ENCODE results near the gene MEGF11. TPM values are rescaled to one million over a fixed set of nuclear protein-coding genes. Genes with fewer than 3 reads are reported as not detected.

The MEGF11 gene
- total RNA-seq, 3 donors from 2014 or later, result not detected

GRCh38 chr15:66222273-66223198 lies 31.0 kb downstream of the MEGF11 start:
- Histone ChIP-seq H3K9me3 (no peaks in the 10 kb centered on the region), H3K36me3 (no peaks in the 10 kb centered on the region), H3K27me3 (no peaks in the 10 kb centered on the region), H3K4me3 (no peak overlapping the region), H3K27ac (no peak overlapping the region), H3K4me1 (no peaks in the 10 kb centered on the region)
- intact Hi-C loops (cut with DNase I; ENCODE audit: low total_unique reads), result no loop called here
- no peak for TF ChIP-seq CTCF (IDR thresholded peaks at IDR 0.05)
- TF ChIP-seq POLR2A (IDR thresholded peaks at IDR 0.05), result no peak
- TF ChIP-seq POLR2AphosphoS5 (IDR thresholded peaks at IDR 0.05), result no peak
- DNase-seq (ENCODE audit: low spot score in 2 of 2), result no peak

- no peak overlapping the region for H3K4me3 ChIP-seq
- DNase-seq (ENCODE audit: low spot score in 2 of 2), result no peak
- intact Hi-C loops (cut with DNase I; ENCODE audit: low total_unique reads), result no loop called here
- H3K36me3 ChIP-seq, result no peaks in the 10 kb centered on the region
- no peaks in the 10 kb centered on the region for H3K27me3 ChIP-seq
- H3K9me3 ChIP-seq, result no peaks in the 10 kb centered on the region
- H3K27ac ChIP-seq, result no peak overlapping the region
- TF ChIP-seq POLR2A (IDR thresholded peaks at IDR 0.05) (no peak), POLR2AphosphoS5 (IDR thresholded peaks at IDR 0.05) (no peak), CTCF (IDR thresholded peaks at IDR 0.05) (no peak)
- H3K4me1 ChIP-seq, result no peaks in the 10 kb centered on the region
Measured at GRCh38 chr15:66221126-66221525, 32.4 kb downstream of the MEGF11 start.

- H3K9me3 ChIP-seq, result no peaks in the 10 kb centered on the region
- H3K27ac ChIP-seq, result no peak overlapping the region
- H3K36me3 ChIP-seq, result no peaks in the 10 kb centered on the region
- TF ChIP-seq POLR2AphosphoS5 (IDR thresholded peaks at IDR 0.05) (no peak), POLR2A (IDR thresholded peaks at IDR 0.05) (no peak), CTCF (IDR thresholded peaks at IDR 0.05) (no peak)
- no peaks in the 10 kb centered on the region for H3K27me3 ChIP-seq
- intact Hi-C loops (cut with DNase I; ENCODE audit: low total_unique reads), result no loop called here
- H3K4me3 ChIP-seq, result no peak overlapping the region
- no peaks in the 10 kb centered on the region for H3K4me1 ChIP-seq
- no peak for DNase-seq (ENCODE audit: low spot score in 2 of 2)
Measured at GRCh38 chr15:66220601-66221000, 32.9 kb downstream of the MEGF11 start.

- no peak overlapping the region for H3K4me3 ChIP-seq
- intact Hi-C loops (cut with DNase I; ENCODE audit: low total_unique reads), result no loop called here
- H3K36me3 ChIP-seq, result no peaks in the 10 kb centered on the region
- no peak for TF ChIP-seq POLR2AphosphoS5 (IDR thresholded peaks at IDR 0.05)
- TF ChIP-seq POLR2A (IDR thresholded peaks at IDR 0.05), result no peak
- no peak for TF ChIP-seq CTCF (IDR thresholded peaks at IDR 0.05)
- H3K4me1 ChIP-seq, result no peaks in the 10 kb centered on the region
- DNase-seq (ENCODE audit: low spot score in 2 of 2), result no peak
- no peaks in the 10 kb centered on the region for H3K9me3 ChIP-seq
- H3K27ac ChIP-seq, result no peak overlapping the region
- H3K27me3 ChIP-seq, result no peaks in the 10 kb centered on the region
Measured at GRCh38 chr15:66219339-66219738, 34.2 kb downstream of the MEGF11 start.

- H3K9me3 ChIP-seq, result no peaks in the 10 kb centered on the region
- no peak for DNase-seq (ENCODE audit: low spot score in 2 of 2)
- H3K27me3 ChIP-seq, result no peaks in the 10 kb centered on the region
- no peaks in the 10 kb centered on the region for H3K36me3 ChIP-seq
- no peak overlapping the region for H3K4me3 ChIP-seq
- TF ChIP-seq POLR2AphosphoS5 (IDR thresholded peaks at IDR 0.05) (no peak), CTCF (IDR thresholded peaks at IDR 0.05) (no peak), POLR2A (IDR thresholded peaks at IDR 0.05) (no peak)
- intact Hi-C loops (cut with DNase I; ENCODE audit: low total_unique reads), result no loop called here
- no peaks in the 10 kb centered on the region for H3K4me1 ChIP-seq
- H3K27ac ChIP-seq, result no peak overlapping the region
Measured at GRCh38 chr15:66216806-66217205, 36.7 kb downstream of the MEGF11 start.

All from breast epithelium (tissue), 4 donors.